ENCODE measurements around the gene MIX23.

DNA sequence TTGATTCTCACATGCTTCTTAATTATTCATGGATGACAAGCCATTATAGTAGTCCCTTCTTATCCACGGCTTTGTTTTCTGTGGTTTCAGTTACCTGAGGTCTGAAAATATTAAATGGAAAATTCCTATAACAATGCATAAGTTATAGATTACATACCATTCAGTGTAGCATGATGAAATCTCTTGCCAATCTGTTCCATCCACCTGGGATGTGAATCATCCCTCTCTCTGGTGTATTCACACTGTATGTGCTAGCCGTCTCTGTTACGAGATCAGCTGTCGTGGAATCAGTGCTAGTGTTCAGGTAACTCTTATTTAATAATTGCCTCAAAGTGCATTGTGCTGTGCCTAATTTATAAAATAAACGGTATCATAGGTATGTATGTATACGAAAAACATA is 27.6 kb upstream of the MIX23 start:
- TF ChIP-seq, protein P1, sequence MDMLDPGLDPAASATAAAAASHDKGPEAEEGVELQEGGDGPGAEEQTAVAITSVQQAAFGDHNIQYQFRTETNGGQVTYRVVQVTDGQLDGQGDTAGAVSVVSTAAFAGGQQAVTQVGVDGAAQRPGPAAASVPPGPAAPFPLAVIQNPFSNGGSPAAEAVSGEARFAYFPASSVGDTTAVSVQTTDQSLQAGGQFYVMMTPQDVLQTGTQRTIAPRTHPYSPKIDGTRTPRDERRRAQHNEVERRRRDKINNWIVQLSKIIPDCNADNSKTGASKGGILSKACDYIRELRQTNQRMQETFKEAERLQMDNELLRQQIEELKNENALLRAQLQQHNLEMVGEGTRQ (IDR thresholded peaks at IDR 0.05; ENCODE audit: low read depth, low read length) = no peak
- TF ChIP-seq CTCF (conservative IDR thresholded peaks at IDR 0.05; ENCODE audit: low read depth, low read length) (no peak), BHLHE40 (IDR thresholded peaks at IDR 0.05; ENCODE audit: low read depth, low read length) (no peak), RAD21 (IDR thresholded peaks at IDR 0.05; ENCODE audit: low read length) (no peak), POLR2A (IDR thresholded peaks at IDR 0.05; ENCODE audit: low read depth, low read length) (no peak), SMC3 (IDR thresholded peaks at IDR 0.05; ENCODE audit: low read depth, low read length) (no peak), MXI1 (IDR thresholded peaks at IDR 0.05; ENCODE audit: borderline replicate concordance, low read depth, low read length) (no peak), MAFK (IDR thresholded peaks at IDR 0.05; ENCODE audit: low read depth, low read length) (no peak), RFX5 (IDR thresholded peaks at IDR 0.05; ENCODE audit: low read depth, low read length) (no peak), RCOR1 (IDR thresholded peaks at IDR 0.05; ENCODE audit: insufficient replicate concordance, low read length) (no peak), FOS (IDR thresholded peaks at IDR 0.05; ENCODE audit: low read depth, low read length) (no peak)
- TF ChIP-seq, protein P2, sequence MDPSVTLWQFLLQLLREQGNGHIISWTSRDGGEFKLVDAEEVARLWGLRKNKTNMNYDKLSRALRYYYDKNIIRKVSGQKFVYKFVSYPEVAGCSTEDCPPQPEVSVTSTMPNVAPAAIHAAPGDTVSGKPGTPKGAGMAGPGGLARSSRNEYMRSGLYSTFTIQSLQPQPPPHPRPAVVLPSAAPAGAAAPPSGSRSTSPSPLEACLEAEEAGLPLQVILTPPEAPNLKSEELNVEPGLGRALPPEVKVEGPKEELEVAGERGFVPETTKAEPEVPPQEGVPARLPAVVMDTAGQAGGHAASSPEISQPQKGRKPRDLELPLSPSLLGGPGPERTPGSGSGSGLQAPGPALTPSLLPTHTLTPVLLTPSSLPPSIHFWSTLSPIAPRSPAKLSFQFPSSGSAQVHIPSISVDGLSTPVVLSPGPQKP (IDR thresholded peaks at IDR 0.05; ENCODE audit: borderline replicate concordance, low read depth, low read length) = no peak
